Measurements from ENCODE around the gene TBL3. TPM values are rescaled to one million over a fixed set of nuclear protein-coding genes. Genes with fewer than 3 reads are reported as not detected.

The TBL3 gene
- total and polyA plus RNA-seq, 2 of the 8 experiments (the other 6 are each of a cell fraction or from before 2014, with no cell fraction given): 65.8 to 137 TPM

- ChIA-PET POLR2A (ENCODE audit: partially characterized antibody) (interaction anchor here (0.7 to 28.2 kb wide), 15 partner anchors 9 to 199 kb away, joined by 3 to 736 read pairs (median 3); partner anchors contain the start of genes GFER, NDUFB10, NTHL1 and RNF151), CTCF (ENCODE audit: partially characterized antibody) (interaction anchor here (2.1 to 6.8 kb wide), 3 partner anchors 11 to 16 kb away, joined by 7 to 55 read pairs (median 8); partner anchors contain the start of gene NOXO1)
- Histone ChIP-seq H4K5ac (ENCODE audit: insufficient read length, low read depth, low read length) (peak overlapping the region; percentile 93), H2BK12ac (ENCODE audit: low read depth, low read length) (peak overlapping the region; percentile 94), H3K18ac (ENCODE audit: extremely low read depth, low read length) (peak overlapping the region; percentile 99), H3K4me3 (ENCODE audit: extremely low read depth in 1 of 4, insufficient read depth in 2 of 4, low read depth in 3 of 4, low read length in 4 of 4) (peak overlapping the region; percentile 46 to 82 (median 48)), H2BK5ac (ENCODE audit: low read depth, low read length) (peak overlapping the region; percentile 96), H3K79me1 (ENCODE audit: low read depth, low read length) (no peaks in the 10 kb centered on the region), H2BK20ac (ENCODE audit: low read length) (no peak overlapping the region), H3K36me3 (ENCODE audit: control insufficient read depth in 2 of 4, insufficient read depth in 4 of 4, low read length in 3 of 4) (peaks cover 0 to 4% (median 1%) of the 10 kb centered on the region in 4 experiments; a peak in 5 of 8 replicates), H2BK120ac (replicated peaks; ENCODE audit: low read depth, low read length) (peak overlapping the region; percentile 69), H3K4ac (replicated peaks; ENCODE audit: insufficient read length, low read depth, low read length) (peak overlapping the region; percentile 99), H2AFZ (ENCODE audit: low read length) (peak overlapping the region; percentile 98; the same call in 1 of the 2 replicates), H3K23ac (ENCODE audit: insufficient read length) (no peak overlapping the region), H3K9ac (replicated peaks in 1 of 4; ENCODE audit: extremely low read depth in 1 of 4, low read depth in 3 of 4, low read length in 3 of 4) (peak overlapping the region; percentile 63 to 92 (median 74)), H3K14ac (ENCODE audit: insufficient read length) (no peak overlapping the region), H3K23me2 (ENCODE audit: low read depth, low read length) (peaks cover 22% of the 10 kb centered on the region; the same call in 1 of the 2 replicates), H3K27me3 (replicated peaks in 1 of 4; ENCODE audit: control insufficient read depth in 3 of 4, extremely low read depth in 1 of 4, insufficient read depth in 3 of 4, low read length in 3 of 4) (peaks cover 4 to 37% (median 24%) of the 10 kb centered on the region in 4 experiments), H3K4me2 (ENCODE audit: insufficient read depth in 1 of 2, low read depth in 2 of 2, low read length in 2 of 2) (peak overlapping the region; percentile 83 to 99), H4K8ac (ENCODE audit: extremely low read depth, insufficient read depth, low read length) (peak overlapping the region; percentile 98; the same call in 1 of the 2 replicates), H3K56ac (replicated peaks; ENCODE audit: insufficient read length, low read depth, low read length) (no peak overlapping the region), H4K20me1 (replicated peaks in 1 of 2; ENCODE audit: control insufficient read depth in 1 of 2, insufficient read depth in 2 of 2, low read length in 2 of 2) (peaks cover 7 to 13% of the 10 kb centered on the region in 2 experiments), H3K27ac (ENCODE audit: low read depth, low read length) (peak overlapping the region; percentile 81; the same call in 1 of the 2 replicates), H3K9me3 (ENCODE audit: insufficient read depth in 2 of 2, low read depth in 1 of 2, low read length in 1 of 2) (no peaks in the 10 kb centered on the region), H4K91ac (replicated peaks; ENCODE audit: insufficient read length, low read length) (peak overlapping the region; percentile 98), H2AK5ac (ENCODE audit: low read depth, low read length) (no peak overlapping the region; the same call in 1 of the 2 replicates), H3K79me2 (ENCODE audit: control insufficient read depth in 1 of 2, insufficient read depth in 2 of 2, low read length in 2 of 2) (no peaks in the 10 kb centered on the region), H3K4me1 (replicated peaks in 1 of 4; ENCODE audit: control insufficient read depth in 3 of 4, insufficient read depth in 4 of 4, low read length in 3 of 4) (peaks cover 0 to 24% (median 18%) of the 10 kb centered on the region in 4 experiments; a peak in 6 of 7 replicates), H2BK15ac (ENCODE audit: low read length) (peak overlapping the region; percentile 99)
- DNase-seq (ENCODE audit: low read depth in 1 of 2, low spot score in 2 of 2): peak in 1 of 2 experiments; percentile 90
- no peak for FAIRE-seq
- WGBS, 2 experiments (ENCODE audit: extremely low coverage in 1 of 2, insufficient coverage in 1 of 2, insufficient read length in 1 of 2, insufficient replicate concordance in 2 of 2, low coverage in 1 of 2, low lambda C conversion rate in 2 of 2, missing lambda C conversion rate in 1 of 2): 34% methylated on average over 32 of the region's 50 CpGs; no CpG with 5 or more reads in 1 of the 2 experiments
Observed at GRCh38 chr16:1992704-1993317, 21.0 kb downstream of the TBL3 start.

Data from H1 (cell line).